HK-2 (cell line): ENCODE results near the gene TDO2.
A peak's percentile ranks its signal among the peaks of the same experiment; 100 is the strongest.
"Not testable (repeated sequence)": the region's sequence is repeated elsewhere in the genome, so short reads cannot be mapped to it uniquely, and the experiment has no call there.

Experiments
- DNase-seq: peaks from one replicate; pipeline ENCODE4 v3.0.0-alpha.2; 2018; ENCODE audit not compliant: unreplicated experiment

TDO2 gene

DNA sequence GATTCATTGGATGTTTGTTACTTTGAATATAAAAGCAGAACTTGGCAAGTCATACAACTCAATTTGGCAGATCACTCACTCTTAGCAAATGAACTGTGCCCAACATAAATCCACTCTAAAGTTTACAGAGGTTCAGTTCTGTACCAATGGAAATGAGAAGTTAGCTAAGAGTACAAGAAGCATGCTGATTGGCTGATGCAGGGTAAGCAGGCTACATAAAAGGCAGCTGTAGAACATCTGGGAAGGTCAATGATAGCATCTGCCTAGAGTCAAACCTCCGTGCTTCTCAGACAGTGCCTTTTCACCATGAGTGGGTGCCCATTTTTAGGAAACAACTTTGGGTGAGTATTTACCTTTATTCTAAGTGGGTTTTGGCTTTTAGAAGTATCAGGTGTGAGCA is at the start of gene TDO2:
TSS of gene TDO2 (plus strand) at position 244 of the 400 bp plus-strand sequence. CDS start at position 307, 63 bp downstream.
- DNase-seq: no peak

DNA sequence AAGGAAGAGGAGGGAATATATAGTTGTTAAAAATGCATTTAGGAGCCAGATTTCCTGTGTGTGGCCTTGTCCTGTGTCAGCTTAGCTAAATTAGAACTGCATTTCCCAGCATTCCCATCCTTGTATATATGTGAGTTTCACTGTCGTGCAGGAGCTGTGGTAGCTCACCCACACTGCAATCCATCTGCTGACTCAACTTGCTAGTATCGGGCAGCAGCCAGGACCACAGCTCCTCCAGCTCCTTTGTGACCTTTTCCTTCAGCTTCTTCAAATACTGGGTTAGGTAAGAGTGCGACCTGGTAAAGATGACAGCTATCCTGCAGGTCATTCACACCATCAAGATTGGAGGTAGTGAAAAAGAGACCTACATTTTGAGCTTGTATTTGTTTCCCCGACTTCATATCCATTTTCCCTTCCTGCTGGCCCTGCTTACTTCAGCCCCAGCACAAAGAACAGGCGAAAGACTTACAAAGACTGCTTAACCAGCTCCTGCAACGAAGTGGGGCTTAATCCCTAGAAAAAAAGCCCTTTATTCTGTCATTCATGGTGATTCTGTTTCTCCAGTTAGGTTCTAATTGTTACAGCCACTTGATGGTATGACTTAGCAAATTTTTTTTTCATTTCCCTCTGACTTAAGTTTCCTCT is 48.8 kb upstream of the TDO2 start:
- no peak for DNase-seq

DNA sequence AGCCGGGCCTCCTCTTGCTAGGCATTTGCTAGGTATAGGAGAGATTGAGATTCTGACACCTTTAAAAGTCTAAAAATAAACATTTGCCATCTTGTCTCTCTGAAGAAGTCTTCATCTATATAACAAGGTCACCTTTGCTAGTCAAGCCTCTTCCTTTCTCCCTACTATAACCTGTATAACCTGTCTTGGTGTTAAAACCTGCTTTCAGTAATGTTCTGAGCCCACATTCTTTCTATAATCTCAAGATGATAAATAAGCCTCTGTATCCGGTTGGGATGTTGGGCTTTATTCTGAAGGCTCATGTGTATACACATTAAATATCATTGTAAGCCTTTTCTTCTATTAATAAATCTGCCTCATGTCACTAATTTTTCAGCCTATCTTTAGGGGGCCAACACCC is 47.6 kb upstream of the TDO2 start:
- DNase-seq: no peak

DNA sequence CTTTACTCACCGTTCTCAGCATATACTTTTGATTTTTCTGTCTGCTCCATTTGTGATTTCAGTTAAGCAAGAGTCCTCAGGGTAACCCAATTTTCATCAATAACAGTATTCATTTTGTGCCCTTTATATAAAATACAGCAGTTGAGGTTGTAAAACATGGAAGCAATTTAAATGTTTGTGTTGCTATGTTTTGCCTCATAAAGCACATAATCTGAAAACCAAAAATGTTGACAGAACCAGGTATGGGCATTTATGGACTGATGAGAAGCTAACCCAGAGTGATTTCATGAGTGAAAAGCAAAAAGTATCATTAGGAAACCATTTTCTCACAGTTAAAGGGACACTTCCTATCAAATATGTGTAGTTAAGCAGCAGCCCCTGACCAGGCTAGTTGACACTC is 37.3 kb upstream of the TDO2 start, which contains the start of gene ASIC5:
TSS of gene ASIC5 (minus strand) at position 101 of the 400 bp plus-strand sequence. CDS start at position 50, 51 bp downstream.
- no peak for DNase-seq

DNA sequence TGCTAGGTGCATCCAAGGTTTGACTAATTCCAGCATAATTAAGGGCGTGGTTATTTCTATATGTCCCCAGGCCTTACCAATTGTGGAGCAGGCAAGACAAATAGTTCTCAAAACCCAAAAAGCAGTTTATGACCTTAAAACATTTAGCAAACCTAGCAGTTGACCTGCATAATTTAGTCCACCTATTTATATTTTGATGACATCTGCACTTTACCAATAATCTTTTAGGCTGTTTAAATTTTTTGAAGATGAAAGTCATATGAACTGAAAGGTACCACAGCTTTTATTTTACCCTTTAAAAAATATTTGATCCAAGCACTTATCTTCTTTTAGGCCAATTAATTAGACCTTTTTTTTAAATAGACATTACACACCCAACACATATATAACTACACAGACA is 27.6 kb upstream of the TDO2 start:
- DNase-seq: no peak

DNA sequence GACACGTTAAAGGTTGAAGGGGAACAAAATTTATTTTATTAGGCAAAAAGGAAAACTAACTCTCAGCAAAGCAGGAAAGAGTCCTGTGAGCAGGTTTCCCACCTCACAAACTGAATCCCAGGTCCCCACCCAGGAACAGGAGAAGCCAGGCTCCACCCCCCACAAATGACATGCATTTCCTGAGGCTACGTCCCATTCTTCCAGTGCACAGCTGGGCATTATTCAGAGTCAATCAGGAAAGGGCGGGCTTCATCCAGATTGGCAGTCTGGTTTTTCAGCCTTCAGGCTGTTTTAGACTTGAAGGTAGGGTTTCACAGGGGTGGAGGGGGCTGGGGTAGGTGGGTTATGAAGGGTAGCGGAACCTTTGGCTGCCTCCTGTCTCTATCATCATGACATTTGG is 25.5 kb upstream of the TDO2 start:
- DNase-seq: no peak

DNA sequence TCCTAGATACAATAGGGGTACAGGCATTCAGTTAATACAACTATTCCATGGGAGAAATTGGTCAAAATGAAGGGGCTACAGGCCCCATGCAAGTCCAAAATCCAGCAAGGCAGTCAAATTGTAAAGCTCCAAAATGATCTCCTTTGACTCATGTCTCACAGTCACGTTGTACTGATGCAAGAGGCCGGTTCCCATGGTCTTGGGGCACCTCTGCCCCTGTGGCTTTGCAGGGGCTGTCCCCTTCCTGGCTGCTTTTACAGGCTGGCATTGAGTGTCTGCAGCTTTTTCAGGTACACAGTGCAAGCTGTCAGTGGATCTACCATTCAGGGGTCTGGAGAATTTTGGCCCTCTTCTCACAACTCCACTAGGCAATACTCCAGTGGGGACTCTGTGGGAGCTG is 24.9 kb upstream of the TDO2 start:
- no peak for DNase-seq

DNA sequence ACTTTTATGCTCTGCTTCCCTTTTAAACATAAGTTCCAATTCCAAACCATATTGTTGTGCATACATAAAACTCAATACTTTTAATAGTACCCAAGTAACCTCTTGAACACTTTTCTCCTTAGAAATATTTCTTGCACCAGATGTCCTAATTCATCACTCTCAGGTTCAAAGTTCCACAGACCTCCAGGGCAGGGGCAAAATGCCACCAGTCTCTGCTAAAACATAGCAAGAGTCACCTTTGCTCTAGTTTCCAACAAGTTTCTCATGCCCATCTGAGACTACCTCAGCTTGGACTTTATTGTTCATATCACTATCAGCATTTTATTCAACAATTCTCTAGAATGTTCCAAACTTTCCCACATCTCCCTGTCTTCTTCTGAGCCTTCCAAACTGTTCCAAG is 23.7 kb upstream of the TDO2 start:
- no peak for DNase-seq

DNA sequence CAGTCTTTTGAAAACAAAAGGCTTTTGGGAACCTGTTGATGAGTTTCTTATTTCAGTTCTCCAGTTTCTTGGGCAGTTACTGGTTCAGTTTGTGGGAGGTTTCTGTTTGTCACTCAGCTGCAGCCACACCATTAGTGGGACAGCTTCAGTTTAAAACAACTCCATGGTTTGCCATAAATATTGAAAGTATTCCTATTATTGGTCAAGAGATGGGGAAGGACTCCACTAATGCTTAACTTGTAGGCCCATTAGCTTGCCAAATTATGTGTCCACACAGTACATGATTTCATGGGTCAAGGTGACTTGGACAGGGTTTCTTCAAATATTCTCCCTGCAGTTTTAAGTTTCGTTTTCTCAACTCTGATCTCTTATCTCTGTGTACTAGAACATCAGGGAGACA is 21.9 kb upstream of the TDO2 start:
- no peak for DNase-seq

DNA sequence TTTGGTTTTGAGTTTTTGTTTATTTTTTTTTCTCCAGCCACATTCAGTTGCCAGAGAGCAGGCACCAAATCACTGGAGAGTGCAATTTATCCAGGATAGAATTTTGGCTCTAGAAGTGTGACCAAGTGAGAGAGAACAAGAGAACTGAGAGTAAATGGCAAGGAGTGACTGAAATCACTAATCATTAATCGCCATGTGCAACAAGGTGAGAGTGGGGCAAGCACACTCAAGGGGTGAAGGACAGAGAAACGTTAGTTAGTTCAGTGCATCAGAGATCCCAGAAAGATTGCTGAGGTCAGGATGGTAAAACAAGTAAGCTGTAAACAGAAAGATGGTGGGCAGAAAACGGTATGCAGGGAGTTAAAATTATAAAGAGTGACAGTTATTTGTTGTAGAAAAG is 19.6 kb upstream of the TDO2 start:
- DNase-seq: no peak

DNA sequence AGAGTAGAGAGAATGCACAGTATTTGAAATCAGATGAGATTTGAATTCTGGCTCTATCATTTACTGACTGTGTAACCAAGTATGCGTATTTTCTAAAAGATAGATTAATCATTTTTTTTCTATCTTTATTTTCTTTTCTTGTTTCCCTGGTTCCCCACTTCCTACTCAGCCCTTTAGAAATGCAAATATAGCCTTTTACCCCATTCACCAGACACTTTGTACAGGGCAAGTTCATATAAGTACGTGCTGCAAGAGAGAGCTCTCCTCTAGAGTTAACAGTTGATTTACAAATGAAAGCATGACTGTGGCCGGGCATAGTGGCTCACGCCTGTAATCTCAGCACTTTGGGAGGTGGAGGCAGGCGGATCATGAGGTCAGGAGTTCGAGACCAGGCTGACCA is 17.8 kb upstream of the TDO2 start:
- no peak for DNase-seq

DNA sequence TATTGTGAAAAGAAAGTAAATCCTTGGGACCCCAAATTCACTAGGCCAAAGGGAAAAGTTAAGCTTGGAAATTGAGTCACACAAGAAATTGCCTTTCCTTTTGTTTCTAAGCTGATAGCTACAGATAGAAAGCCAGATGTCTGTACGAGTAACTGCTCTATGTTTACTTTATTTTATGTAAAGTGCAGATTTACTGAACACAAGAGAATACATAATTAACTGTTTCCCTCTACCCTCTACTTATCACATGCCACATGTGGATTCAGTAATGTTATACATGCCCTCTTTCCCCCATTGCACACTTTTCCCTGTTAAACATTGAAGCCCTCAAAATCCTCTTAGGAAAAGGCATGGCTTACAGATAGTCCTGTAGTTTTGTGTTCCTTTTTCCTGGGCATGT is 16.5 kb upstream of the TDO2 start:
- DNase-seq: no peak

DNA sequence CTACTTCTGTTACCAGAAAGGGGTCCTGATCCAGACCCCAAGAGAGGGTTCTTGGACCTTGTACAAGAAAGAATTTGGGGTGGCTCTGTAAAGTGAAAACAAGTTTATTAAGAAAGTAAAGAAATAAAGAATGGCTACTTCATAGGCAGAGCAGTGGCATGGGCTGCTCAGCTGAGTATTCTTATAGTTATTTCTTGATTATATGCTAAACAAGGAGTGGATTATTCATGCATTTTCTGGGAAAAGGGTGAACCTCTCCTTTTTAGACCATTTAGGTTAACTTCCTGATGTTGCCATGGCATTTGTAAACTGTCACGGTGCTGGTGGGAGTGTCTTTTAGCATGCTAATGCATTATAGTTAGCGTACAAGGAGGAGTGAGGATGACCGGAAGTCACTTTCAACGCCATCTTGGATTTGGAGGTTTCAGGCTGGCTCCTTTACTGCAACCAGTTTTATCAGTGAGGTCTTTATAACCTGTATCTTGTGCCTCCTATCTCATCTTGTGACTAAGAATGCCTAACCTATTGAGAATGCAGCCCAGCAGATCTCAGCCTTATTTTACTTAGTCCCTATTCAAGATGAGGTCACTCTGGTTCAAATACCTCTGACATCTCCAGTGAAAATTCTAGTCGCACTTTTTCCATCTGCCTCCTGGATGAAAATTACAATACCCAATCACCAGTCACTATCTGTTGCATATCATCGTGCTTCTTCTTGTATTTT is 15.5 kb upstream of the TDO2 start:
- DNase-seq: no peak

DNA sequence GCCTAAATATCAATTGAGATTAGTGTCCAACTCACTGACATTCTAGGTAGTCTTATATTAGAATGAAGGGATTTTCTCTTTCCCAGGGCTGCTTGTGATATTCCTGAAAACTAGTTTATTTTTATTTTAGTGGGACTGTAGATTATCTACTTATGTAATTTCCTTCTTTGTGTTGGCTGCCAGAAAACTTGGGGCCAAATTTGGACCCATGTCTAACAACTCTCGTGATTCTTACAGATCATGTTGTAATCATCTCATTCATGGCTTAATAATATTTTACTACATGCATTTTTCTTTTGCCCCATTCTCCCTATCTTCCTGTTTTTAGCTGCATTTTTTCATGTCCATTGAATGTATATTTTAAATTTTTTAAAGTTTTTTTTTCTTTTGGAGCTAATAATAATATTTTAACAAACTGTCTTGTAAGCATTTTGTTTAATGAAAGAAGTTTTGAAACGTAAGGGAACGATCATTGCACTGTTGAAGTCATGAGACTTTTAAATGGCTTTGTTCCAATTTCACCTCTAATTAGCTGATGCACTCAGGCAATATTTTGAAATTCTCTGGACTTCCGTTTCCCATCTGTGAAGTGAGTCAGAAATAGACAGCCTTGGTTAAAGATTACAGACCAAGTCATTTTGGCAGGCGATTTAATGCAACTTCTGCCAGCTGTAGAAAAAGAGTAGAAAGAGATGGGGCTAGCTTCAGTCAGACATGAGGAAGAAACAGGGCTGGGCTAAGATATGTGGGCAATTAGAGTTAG is 14.3 kb upstream of the TDO2 start:
- peak; percentile 8 for DNase-seq

DNA sequence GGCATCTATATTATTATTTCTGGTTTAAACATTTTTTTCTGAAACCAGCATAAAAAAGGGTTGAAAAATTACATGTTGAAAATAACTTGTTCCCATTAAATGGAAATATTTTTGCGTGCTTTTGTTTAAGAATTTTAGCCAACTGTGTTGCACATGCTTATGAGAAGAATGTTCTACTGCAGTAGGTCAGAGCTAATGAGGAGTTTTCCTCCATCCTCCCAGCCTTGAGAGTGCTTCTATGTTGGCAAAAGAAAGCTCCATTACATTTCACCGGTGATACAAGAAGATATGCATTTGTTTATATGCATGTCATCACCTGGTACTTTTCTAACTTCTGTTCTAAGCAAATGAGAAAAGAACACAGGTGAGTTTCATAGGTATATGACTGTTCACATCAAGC is 13.6 kb upstream of the TDO2 start:
- DNase-seq: no peak

DNA sequence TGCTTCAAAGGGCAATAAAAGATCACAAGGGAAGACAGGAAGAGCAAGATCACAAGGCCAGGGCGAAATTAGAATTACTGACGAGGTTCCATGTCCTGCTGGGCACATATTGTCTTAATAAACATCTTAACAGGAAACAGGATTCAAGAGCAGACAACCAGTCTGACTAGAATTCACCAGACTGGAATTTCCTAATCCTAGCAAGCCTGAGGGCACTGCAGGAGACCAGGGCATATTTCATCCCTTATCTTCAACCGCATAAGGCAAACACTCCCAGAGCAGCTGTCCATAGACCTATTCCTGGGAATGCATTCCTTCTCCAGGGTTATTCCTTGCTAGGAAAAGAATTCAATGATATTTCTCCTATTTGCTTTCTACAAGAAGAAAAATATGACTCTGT is 12.4 kb upstream of the TDO2 start:
- DNase-seq: no peak

DNA sequence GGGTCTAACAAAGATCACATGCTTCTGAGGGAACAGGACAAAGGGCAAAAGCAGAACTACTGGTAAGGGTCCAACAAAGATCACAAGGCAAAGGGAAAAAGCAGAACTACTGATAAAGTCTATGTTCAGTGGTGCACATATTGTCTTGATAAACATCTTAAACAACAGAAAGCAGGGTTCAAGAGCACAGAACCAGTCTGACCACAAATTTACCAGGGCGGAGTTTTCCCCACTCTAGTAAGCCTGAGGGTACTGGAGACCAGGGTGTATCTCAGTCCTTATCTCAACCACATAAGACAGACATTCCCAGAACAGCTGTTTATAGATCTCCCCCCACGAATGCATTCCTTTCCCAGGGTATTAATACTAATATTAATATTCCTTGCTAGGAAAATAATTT is 5.1 kb upstream of the TDO2 start:
- not testable (repeated sequence) for DNase-seq

DNA sequence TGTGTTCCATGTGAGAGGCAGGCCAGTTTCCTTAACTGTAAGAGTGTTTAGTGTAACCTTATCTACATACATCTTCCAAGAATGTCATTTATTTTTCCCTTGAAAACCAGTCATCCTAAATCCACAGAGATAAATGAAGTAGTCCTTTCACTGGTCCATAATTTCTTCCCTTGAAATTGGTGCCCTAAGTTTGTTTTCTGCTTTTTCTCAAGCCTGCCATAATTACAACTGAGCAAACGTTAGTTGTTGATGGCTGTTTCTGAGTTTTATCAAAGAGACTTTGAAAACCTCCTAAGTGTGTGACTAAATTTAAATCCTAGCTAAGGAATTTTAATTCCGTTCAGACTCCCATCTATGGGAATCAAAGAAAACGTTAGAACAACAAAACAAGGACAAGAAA is 3.6 kb upstream of the TDO2 start:
- no peak for DNase-seq

DNA sequence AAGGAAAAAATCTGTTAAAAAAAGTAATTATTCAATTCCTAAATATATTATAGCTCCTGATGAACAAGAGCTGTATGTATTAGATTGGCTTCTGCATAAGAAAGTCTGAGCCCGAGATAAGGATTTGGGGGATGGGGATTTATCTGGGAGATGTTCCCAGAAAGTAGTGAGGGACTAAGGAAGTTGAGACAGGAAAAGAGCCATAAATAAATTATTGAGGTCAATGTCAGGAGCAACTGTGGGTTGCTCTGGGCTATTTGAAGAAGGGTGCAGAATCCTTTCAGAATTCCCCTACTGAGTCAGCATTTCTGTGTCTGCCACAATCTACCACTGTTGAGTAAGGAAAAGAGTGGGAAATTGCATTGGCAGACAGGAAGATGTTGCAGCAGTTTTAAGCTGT is 3.1 kb upstream of the TDO2 start:
- DNase-seq: peak; percentile 8

DNA sequence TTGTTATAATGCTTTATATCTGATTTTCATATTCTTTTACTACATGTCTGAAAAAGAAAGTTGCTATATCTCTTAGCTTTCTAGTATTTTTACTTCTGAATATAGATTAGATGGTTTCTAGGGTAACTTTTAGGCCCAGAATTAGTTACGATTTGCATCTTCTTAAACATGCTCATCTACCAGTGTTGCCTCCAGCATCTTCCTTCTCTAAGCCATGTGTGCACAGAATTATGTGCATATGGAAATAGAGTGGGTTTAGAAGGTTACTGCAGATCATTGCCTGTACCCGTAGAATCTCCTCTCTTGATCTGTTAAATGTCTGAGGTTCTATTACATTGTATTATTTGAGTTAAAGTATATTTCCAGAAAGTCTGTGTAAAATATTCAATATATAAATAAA is 2.5 kb upstream of the TDO2 start:
- DNase-seq: no peak

DNA sequence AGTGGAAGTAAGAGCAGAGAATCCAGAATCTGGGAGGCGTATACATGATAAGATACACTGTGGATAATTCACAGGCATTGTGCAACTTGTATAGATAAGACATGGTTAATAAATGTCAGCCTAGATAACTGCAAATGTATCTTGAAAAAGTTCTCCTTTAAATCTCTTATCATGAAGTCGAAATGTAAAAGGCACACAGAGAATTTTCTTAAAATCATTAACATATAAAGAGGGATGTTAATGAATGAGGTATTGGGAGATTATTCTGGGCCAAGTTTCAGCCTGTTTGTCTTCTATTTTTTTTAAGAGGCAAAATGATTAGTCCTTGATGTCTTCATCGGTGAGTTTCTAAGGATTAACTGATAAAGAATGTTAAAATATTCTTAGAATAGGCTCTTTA is 835 bp downstream of the TDO2 start:
- no peak for DNase-seq

DNA sequence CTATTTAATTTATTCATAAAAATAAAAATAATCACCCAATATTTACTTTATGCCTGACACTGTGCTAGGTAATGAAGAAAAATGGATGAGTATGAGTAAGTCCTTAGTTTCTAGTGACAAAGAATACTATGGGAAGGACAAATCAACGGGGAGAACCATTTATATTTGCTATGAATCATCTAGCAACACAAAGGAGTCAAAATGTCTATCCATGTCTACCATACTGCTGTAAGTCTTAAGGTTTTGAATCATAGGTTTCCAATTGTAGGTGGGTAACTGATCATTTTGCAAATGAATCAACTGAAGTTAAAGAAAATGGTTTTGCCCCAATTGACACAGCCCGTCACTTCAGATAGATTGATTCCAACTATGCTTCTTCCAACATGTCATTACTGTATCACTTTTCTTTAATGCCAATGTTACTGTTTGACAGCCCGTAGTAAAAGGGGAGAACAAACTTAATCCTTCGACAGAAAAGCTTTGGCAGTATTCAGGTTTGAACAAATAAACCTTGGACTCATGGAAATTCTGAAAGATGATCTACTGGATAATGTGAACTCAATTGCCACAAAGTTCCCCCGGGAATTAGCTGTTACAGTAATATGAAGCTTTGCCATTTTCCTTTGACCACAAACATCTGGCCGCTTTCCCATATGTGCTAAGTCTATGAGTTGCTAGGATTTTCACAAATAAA is 3.2 kb downstream of the TDO2 start:
- DNase-seq: no peak
